ENCODE data around the gene MYL5.

The MYL5 gene, protein sequence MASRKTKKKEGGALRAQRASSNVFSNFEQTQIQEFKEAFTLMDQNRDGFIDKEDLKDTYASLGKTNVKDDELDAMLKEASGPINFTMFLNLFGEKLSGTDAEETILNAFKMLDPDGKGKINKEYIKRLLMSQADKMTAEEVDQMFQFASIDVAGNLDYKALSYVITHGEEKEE

GRCh38 chr4:674172-675035 is at the start of gene MYL5, which contains the start of gene ATP5ME:
TSS of gene MYL5 (plus strand) at chr4:674542. CDS start at chr4:678027, 3,485 bp downstream.
TSS of gene ATP5ME (minus strand) at chr4:674276. CDS start at chr4:674247, 29 bp downstream.
- peak; percentile 81 for DNase-seq (ENCODE audit: low read depth)
- H3K4me3 ChIP-seq (ENCODE audit: low read depth, low read length): peak within 1 kb of the TSS; percentile 92

GRCh38 chr4:624705-625590 is 49.4 kb upstream of the MYL5 start, which contains the start of gene PDE6B:
TSS of gene PDE6B (plus strand) at chr4:625573. CDS start at chr4:625627, 54 bp downstream.
- DNase-seq (ENCODE audit: low read depth): no peak

DNA sequence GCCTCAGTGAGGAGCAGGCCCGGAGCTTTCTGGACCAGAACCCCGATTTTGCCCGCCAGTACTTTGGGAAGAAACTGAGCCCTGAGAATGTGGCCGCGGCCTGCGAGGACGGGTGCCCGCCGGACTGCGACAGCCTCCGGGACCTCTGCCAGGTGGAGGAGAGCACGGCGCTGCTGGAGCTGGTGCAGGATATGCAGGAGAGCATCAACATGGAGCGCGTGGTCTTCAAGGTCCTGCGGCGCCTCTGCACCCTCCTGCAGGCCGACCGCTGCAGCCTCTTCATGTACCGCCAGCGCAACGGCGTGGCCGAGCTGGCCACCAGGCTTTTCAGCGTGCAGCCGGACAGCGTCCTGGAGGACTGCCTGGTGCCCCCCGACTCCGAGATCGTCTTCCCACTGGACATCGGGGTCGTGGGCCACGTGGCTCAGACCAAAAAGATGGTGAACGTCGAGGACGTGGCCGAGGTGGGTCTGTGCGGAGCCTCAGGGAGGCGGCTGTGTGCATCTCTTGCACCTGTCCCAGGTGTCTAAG is 48.6 kb upstream of the MYL5 start:
- H3K4me3 ChIP-seq (ENCODE audit: low read depth, low read length): no peak overlapping the region
- no peak for DNase-seq (ENCODE audit: low read depth)

More at GRCh38 chr4:624705-625590, 49.4 kb upstream of the MYL5 start, which contains the start of gene PDE6B:
- no peak within 1 kb of the TSS for H3K4me3 ChIP-seq (ENCODE audit: low read depth, low read length)

- H3K4me3 ChIP-seq (ENCODE audit: low read depth, low read length): no peak overlapping the region
- no peak for DNase-seq (ENCODE audit: low read depth)
These were observed 47.9 kb upstream of the MYL5 start for GRCh38 chr4:626201-627091.

DNA sequence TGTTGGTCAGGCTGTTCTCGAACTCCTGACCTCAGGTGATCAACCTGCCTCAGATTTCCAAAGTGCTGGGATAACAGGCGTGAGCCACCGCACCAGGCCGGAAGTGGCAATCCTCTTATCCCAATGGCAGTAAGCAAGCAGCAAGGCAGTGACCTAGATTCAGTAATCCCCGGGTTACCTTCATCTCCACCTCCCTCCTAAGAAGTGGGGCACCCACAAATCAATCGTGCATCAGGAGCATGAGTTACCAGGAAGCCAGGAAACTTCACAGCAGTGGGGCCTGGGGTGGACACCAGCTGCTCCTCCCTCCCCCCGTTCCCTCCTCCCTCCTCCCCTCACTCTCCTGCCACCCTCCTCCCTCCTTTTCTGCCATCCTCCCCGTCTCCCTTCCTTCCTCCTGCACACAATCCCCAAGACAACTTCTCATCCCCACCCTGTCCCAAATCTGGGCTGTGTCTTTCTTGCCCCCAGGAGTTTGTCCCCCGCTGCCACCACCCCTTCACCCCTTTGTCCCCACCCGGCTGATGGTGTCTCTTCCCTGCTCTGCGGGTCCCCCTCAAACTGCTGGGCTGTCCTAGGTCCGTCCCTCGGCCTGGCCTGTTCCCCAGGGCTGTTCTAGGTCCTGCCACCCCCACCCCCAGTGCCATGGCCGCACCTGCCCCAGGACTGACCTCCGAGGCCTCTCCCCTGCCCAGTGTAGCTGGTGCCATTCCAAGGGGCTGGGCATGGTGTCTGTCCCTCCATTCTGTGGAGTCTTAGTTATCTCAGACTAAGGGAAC is 46.8 kb upstream of the MYL5 start:
- no peak for DNase-seq (ENCODE audit: low read depth)
- no peak overlapping the region for H3K4me3 ChIP-seq (ENCODE audit: low read depth, low read length)

DNA sequence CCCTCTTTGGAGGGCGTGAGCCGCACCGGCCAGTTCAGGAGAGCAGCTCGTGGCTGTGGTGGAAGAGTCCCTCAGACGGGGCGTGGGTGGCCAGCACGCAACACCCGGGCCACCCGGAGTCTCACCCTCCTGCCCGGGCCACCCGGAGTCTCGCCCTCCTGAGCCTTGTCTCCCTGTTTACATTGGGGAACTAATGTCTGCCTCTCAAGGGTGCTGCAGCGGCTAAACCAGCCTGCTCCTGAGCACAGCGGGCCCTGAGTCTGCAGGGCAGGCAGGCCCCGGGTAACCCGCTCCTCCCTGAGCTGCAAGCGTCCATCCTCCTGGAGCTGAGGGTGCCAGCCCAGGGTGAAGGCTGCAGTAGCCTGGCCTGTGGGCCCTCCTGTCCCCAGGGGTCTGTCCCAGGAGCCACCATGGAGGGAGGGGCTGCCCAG is 46.0 kb upstream of the MYL5 start:
- H3K4me3 ChIP-seq (ENCODE audit: low read depth, low read length): no peak overlapping the region
- DNase-seq (ENCODE audit: low read depth): no peak

DNA sequence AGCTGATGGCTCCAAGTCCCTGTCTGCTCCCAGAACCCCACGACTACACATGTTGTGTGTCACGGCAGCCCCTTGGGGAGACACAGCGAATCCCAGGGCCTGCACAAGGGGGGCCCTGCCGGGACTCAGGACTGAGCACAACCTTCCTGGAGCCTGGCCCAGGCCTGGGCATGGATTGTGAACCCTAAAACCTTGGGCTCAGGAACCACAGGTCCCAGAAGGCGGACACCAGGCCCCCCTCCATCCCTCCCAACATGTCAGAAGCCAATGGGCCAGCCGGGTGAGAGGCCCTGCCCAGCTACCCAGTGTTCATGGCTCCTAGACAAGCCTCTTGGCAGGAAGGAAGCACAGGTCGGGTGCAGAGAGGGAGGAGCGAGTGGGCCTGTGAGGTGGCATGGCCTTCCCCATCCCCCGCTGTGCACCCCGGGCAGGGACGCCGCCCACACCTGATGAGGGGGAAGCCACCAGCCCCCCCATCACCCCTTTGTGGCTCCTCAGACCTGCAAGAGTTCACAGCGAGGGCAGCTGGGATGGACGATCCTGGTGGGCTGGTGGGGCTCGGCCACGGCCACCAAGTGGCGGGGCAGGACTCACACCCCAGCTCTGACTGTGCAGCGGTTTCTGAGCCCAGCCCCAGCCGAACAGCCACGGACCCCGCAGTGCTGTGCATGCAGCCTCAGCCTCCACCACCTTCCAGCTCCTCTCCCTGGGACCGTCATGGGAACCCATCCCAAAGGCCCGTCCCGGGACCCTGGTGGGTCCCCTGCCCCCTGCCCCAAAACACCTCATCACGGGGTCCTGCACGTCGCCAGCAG is 45.3 kb upstream of the MYL5 start:
- DNase-seq (ENCODE audit: low read depth): no peak
- no peak overlapping the region for H3K4me3 ChIP-seq (ENCODE audit: low read depth, low read length)

DNA sequence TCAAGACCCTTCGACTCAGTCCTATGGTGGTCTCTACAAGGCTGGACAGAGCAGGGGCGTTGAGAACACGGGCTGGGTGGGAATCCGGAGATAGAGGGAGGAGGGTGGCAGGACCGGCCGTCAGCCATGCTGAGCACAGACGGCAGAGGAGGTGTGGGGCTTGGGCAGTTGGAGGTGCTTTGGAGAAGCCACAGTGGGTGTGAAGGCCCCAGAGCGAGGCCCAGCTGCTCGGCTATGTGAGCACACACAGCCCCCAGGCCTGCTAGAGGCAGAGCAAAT is 44.8 kb upstream of the MYL5 start:
- DNase-seq (ENCODE audit: low read depth): no peak

DNA sequence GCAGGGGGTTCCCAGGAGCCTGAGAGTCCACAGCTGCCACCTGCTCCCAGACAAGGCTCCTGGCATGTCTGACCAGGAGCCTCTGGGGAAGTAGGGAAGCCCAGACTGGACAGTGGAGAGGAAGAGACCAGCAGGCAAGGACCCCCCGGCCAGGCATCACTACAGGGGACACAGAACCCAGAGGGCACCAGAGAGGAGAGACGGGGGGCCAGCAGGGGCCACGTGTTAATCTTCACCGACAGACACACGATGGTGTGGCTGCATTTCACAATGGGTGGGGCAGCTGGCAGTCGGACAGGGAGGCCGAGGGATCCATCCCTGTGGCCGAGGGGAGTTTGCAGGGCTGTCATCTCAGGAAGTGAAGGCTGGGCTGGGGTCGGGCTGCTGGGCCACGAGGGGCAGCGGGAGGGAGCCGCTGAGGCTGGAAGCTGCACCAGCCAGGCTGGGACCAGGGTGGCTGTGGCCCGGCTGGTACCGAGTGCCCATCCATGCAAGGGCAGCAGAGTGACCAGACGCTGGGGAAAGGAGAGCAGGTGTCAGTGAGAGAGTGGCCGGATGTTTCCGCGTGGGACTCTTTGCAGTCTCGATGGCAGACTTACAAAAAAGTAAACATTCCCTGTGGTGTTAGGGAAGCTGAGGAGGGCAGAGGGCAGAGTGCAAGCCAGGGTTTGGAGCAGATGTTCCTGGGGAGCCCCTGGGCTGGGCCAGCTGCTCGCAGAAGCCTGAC is 44.3 kb upstream of the MYL5 start:
- no peak for DNase-seq (ENCODE audit: low read depth)
- no peak overlapping the region for H3K4me3 ChIP-seq (ENCODE audit: low read depth, low read length)

More for the DNA sequence above, 44.8 kb upstream of the MYL5 start:
- H3K4me3 ChIP-seq (ENCODE audit: low read depth, low read length): no peak overlapping the region

GRCh38 chr4:630656-631055 is 43.7 kb upstream of the MYL5 start:
- H3K4me3 ChIP-seq (ENCODE audit: low read depth, low read length): no peak overlapping the region
- DNase-seq (ENCODE audit: low read depth): no peak

GRCh38 chr4:632196-632790 is 42.0 kb upstream of the MYL5 start:
- H3K4me3 ChIP-seq (ENCODE audit: low read depth, low read length): no peak overlapping the region
- no peak for DNase-seq (ENCODE audit: low read depth)

DNA sequence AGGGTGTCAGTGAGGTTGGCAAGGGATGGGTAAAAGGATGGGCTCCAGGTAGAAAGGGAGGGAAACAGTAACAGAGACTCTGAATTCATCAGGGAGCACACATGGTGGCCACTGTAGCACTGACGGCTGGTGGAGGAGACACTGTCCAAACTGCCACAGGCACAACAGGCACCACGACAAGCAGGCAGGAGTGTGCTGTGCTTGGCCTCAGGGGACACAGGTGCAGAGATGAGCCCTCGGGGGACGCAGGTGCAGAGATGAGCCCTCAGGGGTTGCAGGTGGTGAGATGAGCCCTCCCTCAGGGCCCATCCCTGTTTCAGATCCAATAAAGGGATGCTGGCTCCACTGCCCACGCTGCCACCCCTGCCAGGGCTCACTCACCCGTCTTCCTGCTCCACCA is 41.4 kb upstream of the MYL5 start:
- no peak overlapping the region for H3K4me3 ChIP-seq (ENCODE audit: low read depth, low read length)
- no peak for DNase-seq (ENCODE audit: low read depth)

DNA sequence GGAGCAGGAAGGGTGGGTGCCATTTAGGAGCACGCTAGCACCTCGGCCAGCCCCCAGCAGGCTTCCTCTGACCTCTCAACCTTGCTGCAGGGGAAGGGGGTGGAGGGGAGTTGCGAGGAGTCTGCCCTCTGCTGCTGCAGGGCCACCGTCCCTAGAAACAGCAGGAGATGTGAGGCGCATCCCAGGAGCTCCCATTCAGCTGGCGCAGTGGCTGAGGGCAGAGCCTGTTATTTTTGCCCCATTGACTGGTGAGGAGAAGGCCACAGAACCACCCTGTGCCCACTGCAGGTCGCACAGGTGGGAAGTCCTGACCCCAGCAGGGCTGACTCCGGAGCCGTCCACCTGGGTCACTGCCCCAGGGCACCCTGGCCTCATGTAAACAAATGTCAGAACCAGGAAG is 40.9 kb upstream of the MYL5 start:
- no peak for DNase-seq (ENCODE audit: low read depth)
- no peak overlapping the region for H3K4me3 ChIP-seq (ENCODE audit: low read depth, low read length)

GRCh38 chr4:633976-634598 is 40.3 kb upstream of the MYL5 start:
- no peak overlapping the region for H3K4me3 ChIP-seq (ENCODE audit: low read depth, low read length)
- DNase-seq (ENCODE audit: low read depth): no peak

- H3K4me3 ChIP-seq (ENCODE audit: low read depth, low read length): no peak overlapping the region
- DNase-seq (ENCODE audit: low read depth): no peak
These were observed 39.8 kb upstream of the MYL5 start for GRCh38 chr4:634599-634985.

Data from skeletal muscle cell (primary cell).